Measurements from ENCODE around the gene ABCC9.

ABCC9 gene

GRCh38 chr12:21894792-21895595, 46.2 kb downstream of the ABCC9 start:
- WGBS (ENCODE audit: extremely low coverage, insufficient coverage, insufficient read length), result no CpG with 5 or more reads among the region's 4 CpGs
- no peaks in the 10 kb centered on the region for H3K36me3 ChIP-seq (ENCODE audit: control insufficient read depth in 1 of 2, insufficient read depth in 2 of 2, low read length in 2 of 2)
- H4K91ac ChIP-seq (ENCODE audit: low read depth, low read length), result no peak overlapping the region

GRCh38 chr12:21893924-21894323, 47.3 kb downstream of the ABCC9 start:
- Histone ChIP-seq H3K9ac (ENCODE audit: low read length) (no peak overlapping the region), H3K27ac (ENCODE audit: low read depth, low read length) (no peak overlapping the region), H2BK5ac (ENCODE audit: low read depth, low read length, poor library complexity) (no peak overlapping the region), H3K4me2 (ENCODE audit: low read length) (no peak overlapping the region), H4K12ac (ENCODE audit: low read depth, low read length) (no peak overlapping the region), H4K8ac (ENCODE audit: low read depth, low read length) (no peak overlapping the region), H3K27me3 (ENCODE audit: insufficient read depth, low read length) (no peaks in the 10 kb centered on the region), H3K4me1 (ENCODE audit: control insufficient read depth in 1 of 2, insufficient read depth in 2 of 2, low read length in 2 of 2) (no peaks in the 10 kb centered on the region), H3K14ac (ENCODE audit: low read length) (no peak overlapping the region), H2AK5ac (ENCODE audit: low read length) (no peak overlapping the region), H3K4ac (ENCODE audit: low read depth, low read length) (no peak overlapping the region), H3K79me1 (ENCODE audit: low read length) (no peaks in the 10 kb centered on the region), H3K4me3 (ENCODE audit: low read depth, low read length) (no peak overlapping the region), H2BK120ac (ENCODE audit: insufficient read depth, low read length, poor library complexity) (no peak overlapping the region), H3K23ac (ENCODE audit: low read length) (no peak overlapping the region), H3K79me2 (ENCODE audit: control insufficient read depth, insufficient read depth, low read length, poor library complexity) (no peaks in the 10 kb centered on the region), H3K18ac (ENCODE audit: low read length) (no peak overlapping the region), H2BK12ac (ENCODE audit: low read length) (no peak overlapping the region), H3K36me3 (ENCODE audit: control insufficient read depth in 1 of 2, insufficient read depth in 2 of 2, low read length in 2 of 2) (no peaks in the 10 kb centered on the region), H4K91ac (ENCODE audit: low read depth, low read length) (no peak overlapping the region), H3K9me3 (ENCODE audit: insufficient read depth, low read depth, low read length) (no peaks in the 10 kb centered on the region), H2AFZ (ENCODE audit: insufficient read depth, low read length, poor library complexity) (no peak overlapping the region)
- no peak for DNase-seq
- no CpG with 5 or more reads among the region's 4 CpGs for WGBS (ENCODE audit: extremely low coverage, insufficient coverage, insufficient read length)

More at GRCh38 chr12:21894792-21895595, 46.2 kb downstream of the ABCC9 start:
- no peak overlapping the region for H4K8ac ChIP-seq (ENCODE audit: low read depth, low read length)
- no peak overlapping the region for H3K14ac ChIP-seq (ENCODE audit: low read length)
- H2BK12ac ChIP-seq (ENCODE audit: low read length), result no peak overlapping the region
- H3K4me3 ChIP-seq (ENCODE audit: low read depth, low read length), result no peak overlapping the region
- H4K12ac ChIP-seq (ENCODE audit: low read depth, low read length), result no peak overlapping the region
- H2BK5ac ChIP-seq (ENCODE audit: low read depth, low read length, poor library complexity), result no peak overlapping the region
- no peak overlapping the region for H3K4ac ChIP-seq (ENCODE audit: low read depth, low read length)
- no peaks in the 10 kb centered on the region for H3K9me3 ChIP-seq (ENCODE audit: insufficient read depth, low read depth, low read length)
- H2AFZ ChIP-seq (ENCODE audit: insufficient read depth, low read length, poor library complexity), result no peak overlapping the region
- no peaks in the 10 kb centered on the region for H3K4me1 ChIP-seq (ENCODE audit: control insufficient read depth in 1 of 2, insufficient read depth in 2 of 2, low read length in 2 of 2)
- no peak overlapping the region for H2BK120ac ChIP-seq (ENCODE audit: insufficient read depth, low read length, poor library complexity)
- H3K27ac ChIP-seq (ENCODE audit: low read depth, low read length), result no peak overlapping the region
- DNase-seq, result peak in 1 of 2 donors; percentile 30
- H3K79me1 ChIP-seq (ENCODE audit: low read length), result no peaks in the 10 kb centered on the region
- H3K79me2 ChIP-seq (ENCODE audit: control insufficient read depth, insufficient read depth, low read length, poor library complexity), result no peaks in the 10 kb centered on the region
- H3K18ac ChIP-seq (ENCODE audit: low read length), result no peak overlapping the region
- H2AK5ac ChIP-seq (ENCODE audit: low read length), result no peak overlapping the region
- no peak overlapping the region for H3K23ac ChIP-seq (ENCODE audit: low read length)
- H3K27me3 ChIP-seq (ENCODE audit: insufficient read depth, low read length), result no peaks in the 10 kb centered on the region
- no peak overlapping the region for H3K4me2 ChIP-seq (ENCODE audit: low read length)
- no peak overlapping the region for H3K9ac ChIP-seq (ENCODE audit: low read length)

- Histone ChIP-seq H4K8ac (ENCODE audit: low read depth, low read length) (no peak overlapping the region), H3K27me3 (ENCODE audit: insufficient read depth, low read length) (no peaks in the 10 kb centered on the region), H2BK5ac (ENCODE audit: low read depth, low read length, poor library complexity) (no peak overlapping the region), H2AFZ (ENCODE audit: insufficient read depth, low read length, poor library complexity) (no peak overlapping the region), H3K9me3 (ENCODE audit: insufficient read depth, low read depth, low read length) (no peaks in the 10 kb centered on the region), H2BK12ac (ENCODE audit: low read length) (no peak overlapping the region), H4K91ac (ENCODE audit: low read depth, low read length) (no peak overlapping the region), H3K79me2 (ENCODE audit: control insufficient read depth, insufficient read depth, low read length, poor library complexity) (no peaks in the 10 kb centered on the region), H3K18ac (ENCODE audit: low read length) (no peak overlapping the region), H3K23ac (ENCODE audit: low read length) (no peak overlapping the region), H3K27ac (ENCODE audit: low read depth, low read length) (no peak overlapping the region), H3K9ac (ENCODE audit: low read length) (no peak overlapping the region), H3K14ac (ENCODE audit: low read length) (no peak overlapping the region), H2BK120ac (ENCODE audit: insufficient read depth, low read length, poor library complexity) (no peak overlapping the region), H3K4me2 (ENCODE audit: low read length) (no peak overlapping the region), H4K12ac (ENCODE audit: low read depth, low read length) (no peak overlapping the region), H2AK5ac (ENCODE audit: low read length) (no peak overlapping the region), H3K4me1 (ENCODE audit: control insufficient read depth in 1 of 2, insufficient read depth in 2 of 2, low read length in 2 of 2) (no peaks in the 10 kb centered on the region), H3K79me1 (ENCODE audit: low read length) (no peaks in the 10 kb centered on the region), H3K4me3 (ENCODE audit: low read depth, low read length) (no peak overlapping the region), H3K4ac (ENCODE audit: low read depth, low read length) (no peak overlapping the region), H3K36me3 (ENCODE audit: control insufficient read depth in 1 of 2, insufficient read depth in 2 of 2, low read length in 2 of 2) (no peaks in the 10 kb centered on the region)
- WGBS (ENCODE audit: extremely low coverage, insufficient coverage, insufficient read length), result no CpG with 5 or more reads among the region's 1 CpG
- DNase-seq, result no peak
These were observed 48.9 kb downstream of the ABCC9 start for GRCh38 chr12:21892341-21892740.

- H2BK120ac ChIP-seq (ENCODE audit: insufficient read depth, low read length, poor library complexity), result no peak overlapping the region
- no peak overlapping the region for H2AK5ac ChIP-seq (ENCODE audit: low read length)
- no peaks in the 10 kb centered on the region for H3K27me3 ChIP-seq (ENCODE audit: insufficient read depth, low read length)
- H3K4me3 ChIP-seq (ENCODE audit: low read depth, low read length), result no peak overlapping the region
- no peak overlapping the region for H4K12ac ChIP-seq (ENCODE audit: low read depth, low read length)
- H3K4me2 ChIP-seq (ENCODE audit: low read length), result no peak overlapping the region
- no peak overlapping the region for H3K27ac ChIP-seq (ENCODE audit: low read depth, low read length)
- H3K36me3 ChIP-seq (ENCODE audit: control insufficient read depth in 1 of 2, insufficient read depth in 2 of 2, low read length in 2 of 2), result no peaks in the 10 kb centered on the region
- no peak overlapping the region for H3K14ac ChIP-seq (ENCODE audit: low read length)
- H2BK5ac ChIP-seq (ENCODE audit: low read depth, low read length, poor library complexity), result no peak overlapping the region
- H2AFZ ChIP-seq (ENCODE audit: insufficient read depth, low read length, poor library complexity), result no peak overlapping the region
- no peak overlapping the region for H4K91ac ChIP-seq (ENCODE audit: low read depth, low read length)
- H4K8ac ChIP-seq (ENCODE audit: low read depth, low read length), result no peak overlapping the region
- no CpG with 5 or more reads among the region's 2 CpGs for WGBS (ENCODE audit: extremely low coverage, insufficient coverage, insufficient read length)
- H3K9ac ChIP-seq (ENCODE audit: low read length), result no peak overlapping the region
- no peak overlapping the region for H2BK12ac ChIP-seq (ENCODE audit: low read length)
- no peaks in the 10 kb centered on the region for H3K79me2 ChIP-seq (ENCODE audit: control insufficient read depth, insufficient read depth, low read length, poor library complexity)
- no peak overlapping the region for H3K18ac ChIP-seq (ENCODE audit: low read length)
- no peak for DNase-seq
- H3K4me1 ChIP-seq (ENCODE audit: control insufficient read depth in 1 of 2, insufficient read depth in 2 of 2, low read length in 2 of 2), result no peaks in the 10 kb centered on the region
- no peaks in the 10 kb centered on the region for H3K9me3 ChIP-seq (ENCODE audit: insufficient read depth, low read depth, low read length)
- H3K79me1 ChIP-seq (ENCODE audit: low read length), result no peaks in the 10 kb centered on the region
- no peak overlapping the region for H3K23ac ChIP-seq (ENCODE audit: low read length)
- no peak overlapping the region for H3K4ac ChIP-seq (ENCODE audit: low read depth, low read length)
These were observed 49.4 kb downstream of the ABCC9 start for GRCh38 chr12:21891751-21892217.
